ENCODE data around the gene COL5A1.
"Not testable (repeated sequence)": the region's sequence is repeated elsewhere in the genome, so short reads cannot be mapped to it uniquely, and the experiment has no call there.

COL5A1 gene

DNA sequence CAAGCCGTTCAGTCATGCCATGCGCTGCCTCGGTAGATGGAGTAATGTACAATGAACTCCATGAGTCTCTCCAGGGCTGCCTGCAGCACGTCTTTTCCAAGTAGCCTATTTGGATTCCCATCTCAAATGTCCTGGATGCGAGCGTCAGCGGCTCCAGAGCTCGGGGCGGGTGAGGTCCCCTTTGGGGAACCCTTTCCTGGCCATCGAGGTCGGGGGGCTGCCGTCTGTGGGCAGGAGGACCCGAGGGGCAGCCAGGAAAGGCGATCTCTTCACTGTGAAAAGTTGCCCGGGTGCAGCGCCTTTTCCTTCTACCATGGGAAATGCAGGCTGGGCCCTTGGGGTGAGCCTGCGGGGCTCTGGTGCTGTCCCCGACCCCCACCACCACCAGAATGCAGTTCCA lies 202.1 kb downstream of the COL5A1 start:
- DNase-seq = no peak

DNA sequence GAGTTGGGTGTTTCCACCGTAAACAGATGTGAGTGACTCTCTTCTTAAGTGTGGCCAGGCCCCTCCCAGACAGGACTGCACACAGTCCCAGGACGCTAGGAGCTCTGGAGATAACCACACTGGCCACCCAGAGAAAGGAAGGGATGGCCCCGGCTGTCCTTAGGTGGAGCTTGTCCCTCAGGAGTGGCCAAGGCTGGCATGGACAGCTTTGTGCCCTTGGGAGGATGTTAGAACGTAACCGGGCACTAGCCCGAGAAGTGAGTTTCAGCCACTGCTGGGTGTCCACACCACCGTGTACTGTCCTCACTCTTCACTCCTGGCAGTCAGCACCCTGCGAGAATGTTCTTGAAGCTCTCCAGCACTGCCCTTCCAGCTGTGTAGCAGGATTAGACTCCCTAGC lies 203.2 kb downstream of the COL5A1 start:
- no peak for DNase-seq

DNA sequence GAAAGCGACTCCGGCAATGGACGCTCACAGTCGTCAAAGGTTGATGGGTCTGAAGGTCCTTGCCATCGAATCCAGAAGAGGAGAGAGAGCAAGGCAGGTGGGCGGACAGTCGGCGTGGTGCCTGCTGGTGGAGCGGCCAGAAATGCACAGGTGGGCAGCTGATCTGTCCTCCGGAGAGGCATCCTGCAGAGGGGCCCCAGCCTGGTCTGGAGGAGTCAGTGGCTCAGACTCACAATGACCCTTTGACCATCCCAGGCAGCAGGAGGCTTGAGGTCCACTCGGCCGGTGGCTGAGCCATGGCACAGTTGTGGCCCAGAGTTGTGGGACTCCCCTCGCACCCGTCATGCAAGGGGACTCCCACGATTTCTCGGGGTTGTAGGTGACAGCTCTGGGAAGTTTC lies 204.6 kb downstream of the COL5A1 start:
- no peak for DNase-seq

GRCh38 chr9:134846699-134847098 lies 205.1 kb downstream of the COL5A1 start:
- no peak for DNase-seq

GRCh38 chr9:134847138-134847537 lies 205.5 kb downstream of the COL5A1 start:
- no peak for DNase-seq

DNA sequence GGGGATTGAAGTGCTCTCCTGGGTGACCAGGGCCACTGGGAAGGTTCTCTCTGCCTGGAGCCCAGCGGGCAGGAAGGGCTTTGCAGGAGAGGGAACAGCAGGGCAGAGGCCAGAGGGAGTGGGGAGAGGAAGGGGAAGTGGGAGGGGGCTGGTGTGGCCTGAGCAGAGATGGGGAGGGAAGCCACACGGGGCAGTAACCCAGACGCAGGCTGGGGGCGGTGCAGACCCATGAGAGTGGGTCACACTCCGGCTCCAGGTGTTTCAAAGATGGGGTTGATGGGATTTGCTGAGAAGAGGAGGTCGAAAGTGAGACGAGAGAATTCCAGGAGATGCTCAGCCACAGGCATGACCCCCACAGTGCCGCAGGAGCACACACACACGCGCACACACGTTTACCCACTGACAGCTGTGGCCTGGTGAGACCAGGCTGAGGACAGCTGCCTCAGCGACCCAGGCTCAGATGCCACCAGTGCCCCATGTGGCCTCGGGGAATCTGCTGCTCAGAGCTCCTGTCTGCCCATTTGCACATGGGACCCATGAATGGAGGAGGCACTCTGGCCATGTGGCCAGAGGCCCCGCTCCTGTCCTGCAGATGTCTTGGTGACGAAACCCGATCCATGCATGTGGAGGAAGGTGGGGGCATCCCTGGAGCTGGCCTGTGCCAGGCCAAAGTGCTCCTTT lies 206.3 kb downstream of the COL5A1 start:
- DNase-seq = no peak

- no peak for DNase-seq
Observed at GRCh38 chr9:134848504-134848903, 206.9 kb downstream of the COL5A1 start.

DNA sequence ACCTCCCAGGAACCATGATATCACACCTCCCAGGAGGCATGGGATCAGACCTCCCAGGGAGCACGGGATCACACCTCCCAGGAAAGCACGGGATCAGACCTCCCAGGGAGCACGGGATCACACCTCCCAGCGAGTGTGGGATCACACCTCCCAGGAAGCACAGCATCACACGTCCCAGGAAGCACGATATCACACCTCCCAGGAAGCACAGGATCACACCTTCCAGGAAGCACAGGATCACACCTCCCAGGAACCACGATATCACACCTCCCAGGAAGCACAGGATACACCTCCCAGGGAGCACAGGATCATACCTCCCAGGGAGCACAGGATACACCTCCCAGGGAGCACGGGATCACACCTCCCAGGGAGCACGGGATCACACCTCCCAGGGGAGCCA lies 209.0 kb downstream of the COL5A1 start:
- no peak for DNase-seq

DNA sequence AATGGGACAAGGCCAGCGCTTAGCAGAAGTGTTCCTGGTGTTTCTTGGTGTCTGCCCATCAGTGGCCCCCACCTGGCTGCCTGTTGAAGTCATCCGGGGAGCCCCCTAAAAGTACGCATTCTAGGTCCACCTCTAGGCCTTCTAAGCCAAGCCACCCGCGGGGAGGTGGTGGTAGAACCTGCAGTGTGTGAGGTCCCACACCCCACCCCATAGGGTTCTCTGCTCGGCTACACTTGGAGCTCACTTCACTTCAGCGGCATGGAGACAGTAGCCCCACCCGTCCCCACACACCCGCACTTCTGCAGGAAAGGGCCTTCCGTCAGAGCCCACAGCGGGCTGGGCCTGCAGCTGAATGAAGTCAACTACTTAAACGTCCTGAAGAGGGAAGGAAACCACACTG lies 209.4 kb downstream of the COL5A1 start:
- DNase-seq = no peak

- no peak for DNase-seq
Observed at GRCh38 chr9:134852906-134853654, 211.5 kb downstream of the COL5A1 start.

- DNase-seq = no peak
Observed at GRCh38 chr9:134853893-134854292, 212.3 kb downstream of the COL5A1 start.

GRCh38 chr9:134854541-134854981 lies 213.0 kb downstream of the COL5A1 start:
- DNase-seq = no peak

GRCh38 chr9:134855231-134855899 lies 213.8 kb downstream of the COL5A1 start:
- no peak for DNase-seq

DNA sequence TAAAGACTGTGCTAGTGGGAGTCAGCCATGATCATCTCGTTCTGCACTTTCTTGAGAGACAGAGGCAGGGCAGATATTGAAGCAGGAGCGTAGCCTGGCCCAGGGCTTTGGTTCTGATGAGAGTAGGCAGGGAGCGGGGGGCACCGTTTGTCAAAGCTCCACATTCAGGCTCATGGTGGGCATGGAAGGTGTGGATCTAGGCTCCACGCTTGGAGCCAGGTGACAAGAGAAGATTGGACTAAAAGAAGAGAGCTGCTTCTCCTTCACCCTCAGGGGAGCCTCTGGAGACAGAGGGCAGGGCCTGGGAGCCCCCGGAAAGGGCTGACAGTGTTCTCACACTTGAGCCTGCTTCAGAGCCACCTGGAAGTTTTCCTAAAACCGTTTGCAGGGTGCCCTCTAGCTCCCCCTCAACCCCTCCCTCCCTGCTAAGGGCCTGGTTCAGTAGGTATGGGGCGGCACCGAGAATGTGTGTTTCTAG lies 214.3 kb downstream of the COL5A1 start:
- DNase-seq = no peak

GRCh38 chr9:134857451-134857850 lies 215.8 kb downstream of the COL5A1 start:
- DNase-seq = not testable (repeated sequence)

DNA sequence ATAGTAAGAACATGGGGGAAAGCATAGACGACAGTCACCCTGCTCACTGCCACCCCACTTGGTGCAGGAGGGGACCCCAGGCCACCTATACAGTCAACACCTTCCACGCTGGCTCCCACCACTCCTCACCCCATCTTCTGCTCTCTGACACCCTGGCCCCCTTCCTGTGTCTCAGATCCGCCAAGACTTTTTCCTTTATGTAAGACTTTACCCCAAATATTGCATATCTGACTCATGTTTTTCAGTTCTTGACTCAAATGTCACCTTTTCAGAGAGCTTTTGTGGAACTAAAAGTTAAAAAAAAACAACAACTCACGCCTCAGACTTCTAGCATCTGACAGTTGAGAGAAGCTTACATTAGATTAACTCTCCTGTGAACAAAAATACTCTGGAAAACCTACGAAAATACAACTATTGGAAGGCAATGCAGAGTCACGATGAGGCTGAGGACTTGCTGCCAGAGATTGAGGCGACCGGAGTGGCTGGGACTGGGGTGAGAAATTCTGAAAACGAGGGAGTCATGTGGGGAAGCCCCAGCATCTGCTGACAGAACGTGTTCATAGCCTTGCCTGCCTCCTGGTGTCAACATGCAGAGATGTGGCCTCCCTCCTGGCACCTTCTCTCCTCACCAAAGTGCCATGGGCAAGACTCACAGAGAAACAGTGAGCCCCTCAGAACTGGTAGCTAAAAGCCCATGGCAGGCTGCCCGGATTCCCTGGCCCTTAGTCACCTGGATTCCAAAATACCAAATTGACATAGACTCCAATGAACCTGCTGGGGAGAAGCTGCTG lies 216.6 kb downstream of the COL5A1 start:
- DNase-seq = no peak

GRCh38 chr9:134860510-134860909 lies 218.9 kb downstream of the COL5A1 start:
- DNase-seq = no peak

DNA sequence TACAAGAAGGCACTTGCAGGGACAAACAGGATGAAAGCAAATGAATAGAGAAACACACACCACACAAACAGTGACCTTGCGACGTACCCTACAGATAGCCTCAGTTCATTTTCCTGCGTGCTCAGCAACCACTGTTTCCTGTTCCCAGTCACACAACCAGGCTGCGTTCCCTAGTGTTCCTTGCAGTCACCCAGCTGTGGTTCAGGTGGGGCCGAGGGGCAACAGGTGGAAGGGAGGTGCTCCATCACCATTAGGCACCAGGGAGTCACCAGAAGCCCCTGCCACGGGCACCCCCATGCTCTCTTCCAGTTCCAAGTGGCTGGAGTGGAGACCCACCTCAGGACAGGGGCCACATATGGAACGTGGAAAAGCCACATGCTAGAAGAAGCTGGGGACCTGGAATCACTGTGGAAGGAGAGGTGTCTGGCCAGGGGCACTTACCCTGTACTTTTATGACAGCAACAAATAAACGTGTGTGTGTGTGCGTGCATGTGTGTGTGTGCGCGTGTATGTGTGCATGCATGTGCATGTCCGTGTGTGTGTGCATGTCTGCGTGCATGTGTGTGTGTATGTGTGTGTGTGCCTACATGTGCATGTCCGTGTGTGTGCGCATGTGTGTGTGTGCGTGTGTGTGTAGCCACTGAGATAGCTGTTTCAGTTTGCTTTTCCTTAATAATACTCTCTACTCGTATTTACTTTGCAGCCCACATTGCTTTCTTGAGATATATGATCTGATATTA lies 220.2 kb downstream of the COL5A1 start:
- no peak for DNase-seq

DNA sequence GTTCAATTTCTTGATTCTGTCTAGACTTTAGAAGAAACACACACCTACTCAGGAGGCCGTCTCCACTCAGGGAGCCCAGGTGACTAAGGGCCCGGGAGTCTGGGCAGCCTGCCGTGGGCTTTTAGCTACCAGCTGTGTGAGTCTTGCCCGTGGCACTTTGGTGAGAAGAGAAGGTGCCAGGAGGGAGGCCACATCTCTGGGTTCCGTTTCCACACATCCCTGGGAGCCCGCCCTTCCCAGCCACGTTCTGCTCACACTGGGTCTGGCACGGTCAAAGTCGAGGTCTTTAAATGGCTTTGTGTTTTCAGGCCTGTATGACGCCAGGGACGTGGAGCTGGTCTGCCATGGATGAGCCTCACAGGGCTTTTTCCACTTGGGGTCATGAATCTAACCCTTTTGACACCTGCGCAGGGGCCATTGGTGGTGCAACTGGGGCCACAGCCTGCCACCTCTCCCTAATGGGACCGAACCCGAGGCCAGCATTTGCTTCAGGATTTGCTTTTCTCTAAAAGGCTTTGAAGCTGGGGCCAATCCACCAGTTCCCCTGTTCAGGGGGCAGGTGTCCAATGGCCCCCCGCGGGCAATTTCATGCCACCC lies 221.8 kb downstream of the COL5A1 start:
- DNase-seq = no peak

GRCh38 chr9:134863941-134864820 lies 222.6 kb downstream of the COL5A1 start:
- no peak for DNase-seq

- no peak for DNase-seq
Observed at GRCh38 chr9:134864821-134865190, 223.2 kb downstream of the COL5A1 start.
